K562 (cell line): ENCODE results near the gene PPP1R9B. TPM values are rescaled to one million over a fixed set of nuclear protein-coding genes. Genes with fewer than 3 reads are reported as not detected.

Experiments used
- ATAC-seq: fragments of 200-7000 bp; cut with Tn5 transposase; 3 replicates; pipeline ENCODE4 v1.9.1; 2020; ENCODE audit warnings: moderate library complexity
- BruUV-seq: library from RNA; stranded (reverse); fragments of 400-500 nt; replicated peaks from 2 replicates; lab custom pipeline; 2021; lab: Mats Ljungman, UMichigan
- CTCF ChIA-PET: fragments of 300-600 bp; formaldehyde crosslinking; extraction: SDS; loops from one replicate; lab custom pipeline; 2021; ENCODE audit warnings: low intra/inter-chr PET ratio; lab: Yijun Ruan, JAX
- POLR2A ChIA-PET: fragments of 300-600, 350-650 bp; sonication (Branson Sonifier 250); formaldehyde crosslinking; extraction: SDS; loops from one replicate; lab custom pipeline; 2021; ENCODE audit warnings: antibody characterized with exemption, inconsistent platforms; lab: Yijun Ruan, JAX
- DNase-seq, 4 experiments: peaks; one replicate each; pipeline versions ENCODE4 v3.0.0 to v3.0.0-alpha.2; 2011 to 2018; ENCODE audit warnings: low spot score in 3 of 4, mixed read lengths in 3 of 4; ENCODE audit errors: extremely low read depth in 1 of 4
- FAIRE-seq: peaks from 2 replicates; lab custom pipeline; 2011; peaks lifted over from hg19 to GRCh38; lab: Jason Lieb, UNC
- H2AFZ ChIP-seq: 2 replicates; pipeline ENCODE4 v1.6.0; 2011; ENCODE audit warnings: low read depth, low read length, control low read depth, inconsistent platforms
- H3K27ac ChIP-seq: fragments of 200-600 bp; 3 replicates; pipeline ENCODE4 v1.8.0; 2011; ENCODE audit warnings: low read depth, mild to moderate bottlenecking, control low read depth, inconsistent platforms, low read length, moderate library complexity, mixed read lengths; ENCODE audit errors: extremely low read depth
- H3K27me3 ChIP-seq, 2 experiments: fragments of 300-600 bp in 1 of 2; 2 replicates in 1 of 2; 3 replicates in 1 of 2; pipeline versions ENCODE4 v1.6.0 to v1.8.0; 2011; ENCODE audit warnings: inconsistent platforms in 2 of 2, low read length in 2 of 2, mild to moderate bottlenecking in 1 of 2, mixed read lengths in 1 of 2, moderate library complexity in 1 of 2; ENCODE audit not compliant: control insufficient read depth in 2 of 2, insufficient read depth in 2 of 2
- H3K36me3 ChIP-seq: fragments of 300-600 bp; 3 replicates; pipeline ENCODE4 v1.8.0; 2011; ENCODE audit warnings: mild to moderate bottlenecking, low read length, inconsistent platforms; ENCODE audit not compliant: control insufficient read depth, insufficient read depth
- H3K4me1 ChIP-seq, 2 experiments: fragments of 200-600 bp in 1 of 2; replicated peaks in 1 of 2; 2 replicates in 1 of 2; 3 replicates in 1 of 2; pipeline versions ENCODE4 v1.5.1 to v1.8.0; 2011; ENCODE audit warnings: inconsistent platforms in 2 of 2, low read length in 2 of 2, mild to moderate bottlenecking in 1 of 2, mixed read lengths in 1 of 2, moderate library complexity in 1 of 2; ENCODE audit not compliant: control insufficient read depth in 2 of 2, insufficient read depth in 2 of 2
- H3K4me2 ChIP-seq: 2 replicates; pipeline ENCODE4 v1.6.1; 2011; ENCODE audit warnings: low read length, control low read depth, inconsistent platforms, mixed read lengths; ENCODE audit not compliant: insufficient read depth
- H3K4me3 ChIP-seq: fragments of 200-600 bp; sonication (generic), shearing (Covaris generic); 2 replicates; pipeline ENCODE4 v1.5.1; 2016; ENCODE audit warnings: control low read depth, inconsistent platforms
- H3K79me2 ChIP-seq: fragments of 200-600 bp; 3 replicates; pipeline ENCODE4 v1.8.0; 2011; ENCODE audit warnings: low read length, inconsistent platforms; ENCODE audit not compliant: control insufficient read depth, insufficient read depth
- H3K9ac ChIP-seq, 2 experiments: 2 replicates each; pipeline versions ENCODE4 v1.6.0 to v1.6.1; 2011; ENCODE audit warnings: low read depth in 2 of 2, low read length in 2 of 2, control low read depth in 1 of 2, inconsistent platforms in 1 of 2, mild to moderate bottlenecking in 1 of 2, mixed read lengths in 1 of 2; ENCODE audit not compliant: insufficient read depth in 1 of 2
- H3K9me1 ChIP-seq: one replicate; pipeline ENCODE4 v1.6.0; 2011; ENCODE audit warnings: inconsistent platforms, mild to moderate bottlenecking, low read length, moderate library complexity; ENCODE audit not compliant: control insufficient read depth, insufficient read depth
- H3K9me3 ChIP-seq: replicated peaks from 2 replicates; pipeline ENCODE4 v1.5.1; 2011; ENCODE audit warnings: low read depth, low read length, inconsistent platforms; ENCODE audit not compliant: control insufficient read depth, insufficient read depth
- H4K20me1 ChIP-seq: replicated peaks from 2 replicates; pipeline ENCODE4 v1.6.1; 2011; ENCODE audit warnings: low read length, inconsistent platforms, mixed read lengths; ENCODE audit not compliant: control insufficient read depth, insufficient read depth
- E2F6 ChIP-seq, 2 experiments: IDR thresholded peaks; 2 replicates each; pipeline ENCODE4 v1.6.1; 2011; ENCODE audit warnings: borderline replicate concordance in 1 of 2, control low read depth in 1 of 2, low read depth in 1 of 2, low read length in 1 of 2, mild to moderate bottlenecking in 1 of 2, mixed read lengths in 1 of 2, moderate library complexity in 1 of 2; ENCODE audit not compliant: insufficient read depth in 1 of 2, insufficient read length in 1 of 2, poor library complexity in 1 of 2, severe bottlenecking in 1 of 2; ENCODE audit errors: extremely low read depth in 1 of 2
- HMG20B ChIP-seq: fragments of 250-450 bp; sonication (Bioruptor Pico); IDR thresholded peaks from 2 replicates; pipeline ENCODE4 v1.5.0; 2021; ENCODE audit warnings: mild to moderate bottlenecking
- MYNN ChIP-seq, 2 experiments: sonication (generic); formaldehyde crosslinking in 1 of 2; IDR thresholded peaks; 2 replicates each; pipeline versions ENCODE4 v1.5.0 to v1.6.1; 2016 to 2020; ENCODE audit warnings: antibody characterized with exemption in 1 of 2, missing genetic modification reagents in 1 of 2
- NBN ChIP-seq: fragments of 450-650 bp; IDR thresholded peaks from 2 replicates; pipeline ENCODE4 v1.6.1; 2016; ENCODE audit warnings: low read depth, mild to moderate bottlenecking
- POLR2AphosphoS2 ChIP-seq: IDR thresholded peaks from 2 replicates; pipeline ENCODE4 v1.6.1; 2012; ENCODE audit warnings: low read length, improper control_type of control experiment
- PTBP1 ChIP-seq: fragments of 200-400 bp; formaldehyde crosslinking; IDR thresholded peaks from 2 replicates; pipeline ENCODE4 v1.6.1; 2017; ENCODE audit warnings: low read depth, low read length
- RERE ChIP-seq: sonication (generic); formaldehyde crosslinking; IDR thresholded peaks from 2 replicates; pipeline ENCODE4 v1.8.0; 2023; ENCODE audit warnings: missing genetic modification reagents, mild to moderate bottlenecking, borderline replicate concordance
- SIRT6 ChIP-seq: IDR thresholded peaks from one replicate; pipeline ENCODE4 v1.6.1; 2012; ENCODE audit warnings: low read depth, mild to moderate bottlenecking, control low read depth, inconsistent platforms, low read length, moderate library complexity
- SOX6 ChIP-seq: fragments of 450-650 bp; IDR thresholded peaks from 2 replicates; pipeline ENCODE4 v1.6.1; 2014; ENCODE audit warnings: mild to moderate bottlenecking
- SRF ChIP-seq, 2 experiments: fragments of 250-450, 450-650 bp in 1 of 2; sonication (Bioruptor Pico) in 1 of 2; sonication (generic) in 1 of 2; formaldehyde crosslinking; IDR thresholded peaks; 2 replicates each; pipeline versions ENCODE4 v1.5.0 to v1.5.1; 2020 to 2022; ENCODE audit warnings: mild to moderate bottlenecking in 1 of 2, missing genetic modification reagents in 1 of 2
- YY1 ChIP-seq, 3 experiments: IDR thresholded peaks; 2 replicates each; pipeline ENCODE4 v1.6.1; 2011; ENCODE audit warnings: low read length in 2 of 3, mild to moderate bottlenecking in 2 of 3, moderate library complexity in 2 of 3, borderline replicate concordance in 1 of 3, control low read depth in 1 of 3, low read depth in 1 of 3; ENCODE audit not compliant: insufficient read depth in 3 of 3, insufficient replicate concordance in 2 of 3, control insufficient read depth in 1 of 3, insufficient read length in 1 of 3; ENCODE audit errors: extremely low read depth in 1 of 3
- WGBS: fragments of 100-300 bp; shearing (Covaris generic); methylation state at CpG from one replicate; pipeline ENCODE4 v1.1.6; 2016; ENCODE audit warnings: low coverage, mixed read lengths; ENCODE audit not compliant: insufficient coverage; ENCODE audit errors: missing lambda C conversion rate; 5-methylcytosine and 5-hydroxymethylcytosine counted together
- in situ Hi-C: fragments of 300-500 bp; cut with MboI; formaldehyde crosslinking; loops from 4 replicates; pipeline ENCODE4 v1.15.0; 2018; ENCODE audit warnings: inconsistent platforms, mixed read lengths
- intact Hi-C: fragments of 100-400 bp; cut with micrococcal nuclease; formaldehyde crosslinking; loops from 2 replicates; pipeline ENCODE4 v1.14.2; 2022
- polyA plus RNA-seq, 8 experiments: library from polyadenylated mRNA; depleted of rRNA in 4 of 8; stranded (reverse) in 5 of 8; unstranded in 3 of 8; fragments of >200 nt; fragmentation: Nextera tagmentation in 2 of 8; fragmentation: Illumina TruSeq in 1 of 8; extraction: Ambion mirVana in 2 of 8; extraction: Trizol in 1 of 8; gene quantifications; 2 replicates each; pipeline versions ENCODE4 v1.2.1 to v1.2.3, GENCODE V29; 2011 to 2014; ENCODE audit warnings: inconsistent platforms in 1 of 8, missing spikeins in 1 of 8
- total RNA-seq, 7 experiments: library from RNA; depleted of rRNA in 6 of 7; stranded (reverse); fragments of >200 nt in 6 of 7; fragmentation: Illumina TruSeq in 2 of 7; extraction: Trizol in 2 of 7; gene quantifications; 2 replicates each; pipeline versions ENCODE4 v1.2.1 to v1.2.3, GENCODE V29; 2011 to 2021; ENCODE audit warnings: low replicate concordance in 1 of 7

PPP1R9B gene
- total and polyA plus RNA-seq, 9 of the 15 experiments (the other 6 are each of a cell fraction or from before 2014, with no cell fraction given) = 0.10 to 63.5 (median 24.7) TPM

DNA sequence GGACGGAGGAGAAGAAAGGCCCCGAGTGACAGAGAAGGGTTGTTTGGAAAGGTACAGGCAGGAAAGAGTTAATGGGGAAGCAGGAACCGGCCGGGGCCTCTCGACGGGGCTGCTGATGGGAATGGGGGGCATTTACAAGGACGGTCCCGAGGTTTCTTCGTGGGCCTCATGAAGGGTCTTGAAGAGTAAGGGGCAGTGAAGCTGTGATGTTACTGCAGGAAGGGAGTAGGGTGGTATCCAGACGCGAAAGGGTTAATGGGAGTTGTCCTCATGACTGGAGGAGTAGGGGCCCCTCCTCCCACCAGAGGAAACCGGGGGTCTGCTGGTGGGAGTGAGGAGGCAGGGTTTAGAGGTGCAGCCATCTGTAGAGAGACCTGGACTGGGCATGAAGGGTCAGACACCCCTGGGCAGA lies 54.8 kb downstream of the PPP1R9B start:
- H3K9me1 ChIP-seq = no peaks in the 10 kb centered on the region

More for the DNA sequence above, 54.8 kb downstream of the PPP1R9B start:
- WGBS = 12% methylated on average over 7 of the region's 12 CpGs
- Histone ChIP-seq H3K9me3 (no peaks in the 10 kb centered on the region), H3K4me1 (peaks cover 9 to 20% of the 10 kb centered on the region in 2 experiments; a peak in 4 of 5 replicates), H2AFZ (peak overlapping the region; percentile 75), H3K36me3 (no peaks in the 10 kb centered on the region), H3K27me3 (peaks cover 10 to 37% of the 10 kb centered on the region in 2 experiments; a peak in 4 of 5 replicates), H3K4me2 (peak overlapping the region; percentile 68; the same call in 1 of the 2 replicates), H4K20me1 (peaks cover 16% of the 10 kb centered on the region; the same call in 1 of the 2 replicates), H3K4me3 (peak overlapping the region; percentile 34; the same call in 1 of the 2 replicates), H3K27ac (no peak overlapping the region), H3K79me2 (no peaks in the 10 kb centered on the region), H3K9ac (no peak overlapping the region; a peak in 1 of 4 replicates)
- no peak for FAIRE-seq
- ATAC-seq = no peak
- no peak for TF ChIP-seq MYNN (IDR thresholded peaks at IDR 0.05)
- no peak for TF ChIP-seq MYNN (CRISPR knock-in tag; IDR thresholded peaks at IDR 0.05)
- TF ChIP-seq YY1 (IDR thresholded peaks at IDR 0.05; ENCODE audit: borderline replicate concordance in 1 of 3, control insufficient read depth in 1 of 3, extremely low read depth in 1 of 3, insufficient read depth in 3 of 3, insufficient read length in 1 of 3, insufficient replicate concordance in 2 of 3, low read depth in 1 of 3, low read length in 2 of 3) = no peak
- no peak for TF ChIP-seq POLR2AphosphoS2
- TF ChIP-seq RERE (CRISPR knock-in tag) = no peak
- no peak for TF ChIP-seq PTBP1
- no peak for TF ChIP-seq NBN
- TF ChIP-seq SIRT6 = no peak
- no peak for TF ChIP-seq SOX6
- no peak for TF ChIP-seq E2F6 (IDR thresholded peaks at IDR 0.05; ENCODE audit: borderline replicate concordance in 1 of 2, extremely low read depth in 1 of 2, insufficient read depth in 1 of 2, insufficient read length in 1 of 2, low read depth in 1 of 2, low read length in 1 of 2, poor library complexity in 1 of 2, severe bottlenecking in 1 of 2)
- no peak for TF ChIP-seq SRF (CRISPR knock-in tag; IDR thresholded peaks at IDR 0.05)
- no peak for TF ChIP-seq HMG20B
- in situ Hi-C loops (loop anchor here (5.0 kb wide), 1 partner anchor 197 kb away; no protein-coding TSS in a partner anchor), intact Hi-C loops (no loop called here)
- ChIA-PET POLR2A (no interaction called here), CTCF (interaction anchor here (0.7 to 1.1 kb wide), 2 partner anchors 66 to 202 kb away, joined by 3 to 4 read pairs; no protein-coding TSS in a partner anchor)
- DNase-seq = no peak
- BruUV-seq = no TSS peak
